Measurements from ENCODE around the gene MAST4. TPM values are rescaled to one million over a fixed set of nuclear protein-coding genes. Genes with fewer than 3 reads are reported as not detected.

The MAST4 gene
- total and polyA plus RNA-seq, 12 donors, result 29.6 to 93.3 (median 76.6) TPM

GRCh38 chr5:66812291-66812690 lies 216.1 kb downstream of the MAST4 start:
- WGBS, 2 donors, result 67 to 85% methylated on average over 8 of the region's 8 CpGs
- H3K9me3 ChIP-seq, result no peaks in the 10 kb centered on the region
- TF ChIP-seq CTCF (IDR thresholded peaks at IDR 0.05), result no peak
- H3K27me3 ChIP-seq, result no peaks in the 10 kb centered on the region
- intact Hi-C loops (cut with DNase I), result loop anchor here in 8 of 10 donors (5.0 to 10.0 kb wide), 10 partner anchors 50 to 395 kb away; no protein-coding TSS in a partner anchor
- no peak overlapping the region for H3K4me3 ChIP-seq
- no peak for ATAC-seq
- no peaks in the 10 kb centered on the region for H3K36me3 ChIP-seq
- no peak for DNase-seq
- peaks cover 0 to 16% (median 5%) of the 10 kb centered on the region in 9 donors for H3K4me1 ChIP-seq
- H3K27ac ChIP-seq, result no peak overlapping the region

GRCh38 chr5:66813306-66813705 lies 217.1 kb downstream of the MAST4 start:
- no peaks in the 10 kb centered on the region for H3K36me3 ChIP-seq
- no peaks in the 10 kb centered on the region for H3K27me3 ChIP-seq
- no peak overlapping the region for H3K4me3 ChIP-seq
- DNase-seq (no peak), ATAC-seq (no peak)
- H3K4me1 ChIP-seq, result peaks cover 0 to 16% (median 5%) of the 10 kb centered on the region in 9 donors
- intact Hi-C loops (cut with DNase I), result loop anchor here in 8 of 10 donors (5.0 to 10.0 kb wide), 10 partner anchors 49 to 394 kb away; no protein-coding TSS in a partner anchor
- H3K27ac ChIP-seq, result no peak overlapping the region
- WGBS, 2 donors, result 58% methylated on average over 1 of the region's 1 CpG
- no peaks in the 10 kb centered on the region for H3K9me3 ChIP-seq
- TF ChIP-seq CTCF (IDR thresholded peaks at IDR 0.05), result no peak

GRCh38 chr5:66814146-66814991 lies 218.2 kb downstream of the MAST4 start:
- Histone ChIP-seq H3K4me1 (peaks cover 0 to 16% (median 8%) of the 10 kb centered on the region in 9 donors), H3K27ac (no peak overlapping the region), H3K4me3 (no peak overlapping the region), H3K27me3 (no peaks in the 10 kb centered on the region), H3K9me3 (no peaks in the 10 kb centered on the region), H3K36me3 (no peaks in the 10 kb centered on the region)
- intact Hi-C loops (cut with DNase I), result loop anchor here in 9 of 10 donors (2.0 to 10.0 kb wide), 12 partner anchors 48 to 393 kb away; no protein-coding TSS in a partner anchor
- ATAC-seq, result peak in 1 of 8 donors; percentile 30
- DNase-seq, result peak in 1 of 2 donors; percentile 51
- peak; percentile 40 to 83 (median 78) for TF ChIP-seq CTCF (IDR thresholded peaks at IDR 0.05)
- WGBS, 2 donors, result 46 to 47% methylated on average over 6 of the region's 6 CpGs

- ATAC-seq (no peak), DNase-seq (no peak)
- peaks cover 0 to 23% (median 8%) of the 10 kb centered on the region in 9 donors for H3K4me1 ChIP-seq
- H3K36me3 ChIP-seq, result no peaks in the 10 kb centered on the region
- no peak overlapping the region for H3K4me3 ChIP-seq
- no peaks in the 10 kb centered on the region for H3K9me3 ChIP-seq
- intact Hi-C loops (cut with DNase I), result loop anchor here in 5 of 10 donors (5.0 to 10.0 kb wide), 7 partner anchors 46 to 389 kb away; no protein-coding TSS in a partner anchor
- no peak for TF ChIP-seq CTCF (IDR thresholded peaks at IDR 0.05)
- 80 to 87% methylated on average over 5 of the region's 5 CpGs for WGBS, 2 donors
- no peaks in the 10 kb centered on the region for H3K27me3 ChIP-seq
- H3K27ac ChIP-seq, result peak overlapping the region in 8 of 10 donors; percentile 23 to 68 (median 36)
Measured at GRCh38 chr5:66818304-66818934, 222.2 kb downstream of the MAST4 start.
